Stimulated activated CD8-positive, alpha-beta memory T cell treated with anti-CD3 and anti-CD28 coated beads, Interleukin-15, amount 100 ng/mL, for 24 hours (primary cell): Measurements from ENCODE around the gene POU4F1.

ENCODE experiments used
- DNase-seq: peaks from one replicate; pipeline ENCODE4 v3.0.0-alpha.2; 2020; ENCODE audit warnings: low read depth

The POU4F1 gene

GRCh38 chr13:78592584-78592983 lies 10.8 kb downstream of the POU4F1 start:
- DNase-seq: no peak

GRCh38 chr13:78589206-78589605 lies 14.1 kb downstream of the POU4F1 start:
- no peak for DNase-seq

GRCh38 chr13:78587395-78587794 lies 16.0 kb downstream of the POU4F1 start:
- DNase-seq: no peak

- no peak for DNase-seq
Measured at GRCh38 chr13:78586706-78587105, 16.6 kb downstream of the POU4F1 start.

GRCh38 chr13:78576261-78576660 lies 27.1 kb downstream of the POU4F1 start:
- no peak for DNase-seq

- no peak for DNase-seq
Measured at GRCh38 chr13:78572459-78572858, 30.9 kb downstream of the POU4F1 start.

- no peak for DNase-seq
Measured at GRCh38 chr13:78569029-78569428, 34.3 kb downstream of the POU4F1 start.

- no peak for DNase-seq
Measured at GRCh38 chr13:78566631-78567030, 36.7 kb downstream of the POU4F1 start.

GRCh38 chr13:78562237-78562889 lies 41.0 kb downstream of the POU4F1 start:
- no peak for DNase-seq
